Glutamatergic neuron (in vitro differentiated cells): Measurements from ENCODE around the gene GALNT17. TPM values are rescaled to one million over a fixed set of nuclear protein-coding genes. Genes with fewer than 3 reads are reported as not detected.

Experiments used
- DNase-seq: peaks from one replicate; pipeline ENCODE4 v3.0.0; 2022
- H3K27ac Mint-ChIP-seq: one replicate; pipeline ENCODE4 v1.8.0; 2020; ENCODE audit warnings: mild to moderate bottlenecking, mixed read lengths, inconsistent platforms; ENCODE audit not compliant: unreplicated experiment
- H3K27me3 Mint-ChIP-seq: one replicate; pipeline ENCODE4 v1.8.0; 2020; ENCODE audit warnings: mild to moderate bottlenecking, moderate library complexity, mixed read lengths, inconsistent platforms; ENCODE audit not compliant: unreplicated experiment
- H3K36me3 Mint-ChIP-seq: one replicate; pipeline ENCODE4 v1.8.0; 2020; ENCODE audit warnings: mild to moderate bottlenecking, mixed read lengths, inconsistent platforms; ENCODE audit not compliant: unreplicated experiment
- H3K4me1 Mint-ChIP-seq: one replicate; pipeline ENCODE4 v1.8.0; 2020; ENCODE audit warnings: mild to moderate bottlenecking, low read depth, mixed read lengths, inconsistent platforms; ENCODE audit not compliant: unreplicated experiment
- H3K4me3 Mint-ChIP-seq: one replicate; pipeline ENCODE4 v1.8.0; 2020; ENCODE audit warnings: mild to moderate bottlenecking, mixed read lengths, inconsistent platforms; ENCODE audit not compliant: unreplicated experiment
- H3K9me3 Mint-ChIP-seq: one replicate; pipeline ENCODE4 v1.8.0; 2020; ENCODE audit warnings: mild to moderate bottlenecking, moderate library complexity, mixed read lengths, inconsistent platforms; ENCODE audit not compliant: unreplicated experiment
- CTCF ChIP-seq: fragments of 200-600 bp; sonication (generic); IDR thresholded peaks from one replicate; pipeline ENCODE4 v1.5.0; 2021; ENCODE audit not compliant: partially characterized antibody, unreplicated experiment
- total RNA-seq: library from RNA; stranded (reverse); fragmentation: NEBNext Ultra II Directional; extraction: Animal tissue kit (Norgen Biotek cat#: 25700); gene quantifications from one replicate; pipeline ENCODE4 v1.2.1, GENCODE V29; 2021; ENCODE audit not compliant: unreplicated experiment

GALNT17 gene
- total RNA-seq, 1 donor from 2014 or later: 42.0 TPM

- Mint-ChIP-seq H3K36me3 (no peaks in the 10 kb centered on the region), H3K27me3 (peaks cover 2% of the 10 kb centered on the region), H3K4me3 (no peak overlapping the region), H3K4me1 (peaks cover 23% of the 10 kb centered on the region), H3K9me3 (peaks cover 3% of the 10 kb centered on the region), H3K27ac (peak overlapping the region; percentile 38)
- no peak for DNase-seq
- TF ChIP-seq CTCF: no peak
Observed at GRCh38 chr7:71613313-71613712, 481.4 kb downstream of the GALNT17 start.

GRCh38 chr7:71615017-71615416 is 483.1 kb downstream of the GALNT17 start:
- Mint-ChIP-seq H3K4me1 (peaks cover 23% of the 10 kb centered on the region), H3K27ac (peak overlapping the region; percentile 92), H3K27me3 (peaks cover 6% of the 10 kb centered on the region), H3K9me3 (peaks cover 1% of the 10 kb centered on the region), H3K36me3 (no peaks in the 10 kb centered on the region), H3K4me3 (no peak overlapping the region)
- peak; percentile 38 for DNase-seq
- TF ChIP-seq CTCF: no peak

- H3K4me1 Mint-ChIP-seq: peaks cover 23% of the 10 kb centered on the region
- H3K4me3 Mint-ChIP-seq: no peak overlapping the region
Observed at GRCh38 chr7:71616217-71616616, 484.3 kb downstream of the GALNT17 start.

GRCh38 chr7:71618278-71618677 is 486.3 kb downstream of the GALNT17 start:
- Mint-ChIP-seq H3K27ac (peak overlapping the region; percentile 14), H3K4me1 (peaks cover 14% of the 10 kb centered on the region), H3K27me3 (peaks cover 3% of the 10 kb centered on the region), H3K4me3 (no peak overlapping the region), H3K36me3 (no peaks in the 10 kb centered on the region), H3K9me3 (peaks cover 1% of the 10 kb centered on the region)
- no peak for DNase-seq
- TF ChIP-seq CTCF: no peak

More at GRCh38 chr7:71616217-71616616, 484.3 kb downstream of the GALNT17 start:
- peaks cover 1% of the 10 kb centered on the region for H3K9me3 Mint-ChIP-seq
- DNase-seq: no peak
- H3K27ac Mint-ChIP-seq: peak overlapping the region; percentile 20
- no peaks in the 10 kb centered on the region for H3K36me3 Mint-ChIP-seq
- H3K27me3 Mint-ChIP-seq: peaks cover 6% of the 10 kb centered on the region
- no peak for TF ChIP-seq CTCF

GRCh38 chr7:71625545-71625944 is 493.6 kb downstream of the GALNT17 start:
- no peak for DNase-seq
- Mint-ChIP-seq H3K36me3 (no peaks in the 10 kb centered on the region), H3K9me3 (peaks cover 2% of the 10 kb centered on the region), H3K4me1 (peaks cover 10% of the 10 kb centered on the region), H3K27me3 (no peaks in the 10 kb centered on the region), H3K4me3 (no peak overlapping the region), H3K27ac (no peak overlapping the region)
- no peak for TF ChIP-seq CTCF
